Activated CD4-positive, alpha-beta T cell treated with anti-CD3 and anti-CD28 coated beads for 24 hours (primary cell): ENCODE measurements around the gene SERGEF.

ENCODE experiments used
- DNase-seq, 2 donors: peaks; one replicate each; pipeline ENCODE4 v3.0.0-alpha.2; 2020; ENCODE audit warnings: low read depth in 2 of 2

SERGEF gene

GRCh38 chr11:17750801-17751165 is 262.1 kb downstream of the SERGEF start:
- DNase-seq: no peak

GRCh38 chr11:17750013-17750800 is 262.6 kb downstream of the SERGEF start:
- no peak for DNase-seq

- DNase-seq: no peak
Measured at GRCh38 chr11:17748761-17749721, 263.8 kb downstream of the SERGEF start.

GRCh38 chr11:17748044-17748443 is 264.8 kb downstream of the SERGEF start:
- DNase-seq: no peak

GRCh38 chr11:17747131-17747955 is 265.5 kb downstream of the SERGEF start:
- no peak for DNase-seq

- no peak for DNase-seq
Measured at GRCh38 chr11:17746096-17746495, 266.8 kb downstream of the SERGEF start.

- DNase-seq: no peak
Measured at GRCh38 chr11:17745023-17745772, 267.6 kb downstream of the SERGEF start.

- no peak for DNase-seq
Measured at GRCh38 chr11:17744151-17744940, 268.5 kb downstream of the SERGEF start.

GRCh38 chr11:17743808-17744119 is 269.1 kb downstream of the SERGEF start:
- no peak for DNase-seq

- no peak for DNase-seq
Measured at GRCh38 chr11:17743026-17743807, 269.6 kb downstream of the SERGEF start.

- DNase-seq: no peak
Measured at GRCh38 chr11:17742019-17742418, 270.8 kb downstream of the SERGEF start.

GRCh38 chr11:17741487-17741886 is 271.4 kb downstream of the SERGEF start:
- no peak for DNase-seq

GRCh38 chr11:17740649-17741235 is 272.1 kb downstream of the SERGEF start:
- no peak for DNase-seq

- DNase-seq: no peak
Measured at GRCh38 chr11:17739945-17740338, 272.9 kb downstream of the SERGEF start.

GRCh38 chr11:17738151-17738973 is 274.5 kb downstream of the SERGEF start:
- no peak for DNase-seq
